Activated T-cell treated with anti-CD3 and anti-CD28 coated beads, Interleukin-2, amount 50 U/mL, for 72 hours (primary cell): ENCODE results near the gene IL18RAP. TPM values are rescaled to one million over a fixed set of nuclear protein-coding genes. Genes with fewer than 3 reads are reported as not detected.

Source experiments
- ATAC-seq, 2 donors: fragments of 150-1000 bp; cut with Tn5 transposase; replicated peaks in 1 of 2; 2 replicates each; pipeline ENCODE4 v1.10.0; 2021; ENCODE audit warnings: moderate library complexity in 2 of 2, mild to moderate bottlenecking in 1 of 2
- DNase-seq, 2 donors: peaks; one replicate each; pipeline ENCODE4 v3.0.0; 2021 to 2022; ENCODE audit warnings: mixed read lengths in 1 of 2
- H3K27ac Mint-ChIP-seq: one replicate; pipeline ENCODE4 v1.8.0; 2022; ENCODE audit warnings: mild to moderate bottlenecking, moderate library complexity, mixed read lengths
- H3K27me3 Mint-ChIP-seq: one replicate; pipeline ENCODE4 v1.8.0; 2022; ENCODE audit warnings: low read depth, mixed read lengths
- H3K36me3 Mint-ChIP-seq, 2 donors: one replicate each; pipeline ENCODE4 v1.8.0; 2022; ENCODE audit warnings: mixed read lengths in 2 of 2, mild to moderate bottlenecking in 1 of 2; ENCODE audit not compliant: insufficient read depth in 2 of 2
- H3K4me1 Mint-ChIP-seq: one replicate; pipeline ENCODE4 v1.8.0; 2022; ENCODE audit warnings: low read depth, mixed read lengths
- H3K4me3 Mint-ChIP-seq, 2 donors: one replicate each; pipeline ENCODE4 v1.8.0; 2022; ENCODE audit warnings: mild to moderate bottlenecking in 2 of 2, mixed read lengths in 2 of 2, moderate library complexity in 2 of 2
- H3K9me3 Mint-ChIP-seq, 2 donors: one replicate each; pipeline ENCODE4 v1.8.0; 2022; ENCODE audit warnings: mixed read lengths in 2 of 2
- total RNA-seq, 2 donors: library from RNA; stranded (reverse); gene quantifications; one replicate each; pipeline ENCODE4 v1.2.3, GENCODE V29; 2022

The IL18RAP gene
- total RNA-seq, 2 donors from 2014 or later: 7.6 to 9.5 TPM

DNA sequence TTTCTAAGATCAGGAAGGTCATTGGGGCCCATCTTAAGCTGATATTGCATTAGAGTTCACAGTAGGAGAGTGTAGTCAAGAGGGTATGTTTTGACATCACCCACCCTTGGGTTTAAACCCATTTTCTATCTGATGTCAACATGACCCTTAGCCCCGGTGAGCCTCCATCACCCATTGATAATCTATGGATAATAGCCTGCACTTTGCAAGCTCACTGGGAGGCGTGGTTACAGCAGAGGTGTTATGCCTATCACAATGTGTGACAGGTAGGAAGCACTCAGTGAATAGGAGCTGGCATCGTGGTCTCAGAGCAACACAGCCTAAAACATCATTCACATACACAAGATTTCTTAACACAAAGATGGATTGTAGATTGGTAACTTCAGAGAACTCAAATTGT is 21.3 kb downstream of the IL18RAP start:
- H3K9me3 Mint-ChIP-seq: no peaks in the 10 kb centered on the region
- H3K4me1 Mint-ChIP-seq: peaks cover 9% of the 10 kb centered on the region
- ATAC-seq: no peak
- no peak overlapping the region for H3K27ac Mint-ChIP-seq
- no peaks in the 10 kb centered on the region for H3K36me3 Mint-ChIP-seq
- no peak overlapping the region for H3K4me3 Mint-ChIP-seq
- no peak for DNase-seq
- no peaks in the 10 kb centered on the region for H3K27me3 Mint-ChIP-seq

DNA sequence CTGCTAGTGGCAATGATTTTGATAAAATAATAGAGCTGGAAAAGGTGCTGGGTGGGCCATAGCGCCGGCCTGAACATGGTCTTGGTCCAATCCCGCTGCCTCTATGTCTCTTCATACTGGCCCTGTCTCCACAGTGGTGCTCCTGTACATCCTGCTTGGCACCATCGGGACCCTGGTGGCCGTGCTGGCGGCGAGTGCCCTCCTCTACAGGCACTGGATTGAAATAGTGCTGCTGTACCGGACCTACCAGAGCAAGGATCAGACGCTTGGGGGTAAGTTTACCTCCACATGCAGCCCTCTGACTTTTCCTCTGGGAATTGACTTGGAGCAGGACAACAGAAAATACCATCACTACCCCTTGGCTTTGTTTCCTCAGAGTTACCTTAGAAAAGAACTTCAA is 24.0 kb downstream of the IL18RAP start:
- no peak for DNase-seq
- H3K36me3 Mint-ChIP-seq: no peaks in the 10 kb centered on the region
- H3K27ac Mint-ChIP-seq: no peak overlapping the region
- no peaks in the 10 kb centered on the region for H3K27me3 Mint-ChIP-seq
- no peaks in the 10 kb centered on the region for H3K9me3 Mint-ChIP-seq
- no peak for ATAC-seq
- H3K4me1 Mint-ChIP-seq: peaks cover 9% of the 10 kb centered on the region
- H3K4me3 Mint-ChIP-seq: no peak overlapping the region

DNA sequence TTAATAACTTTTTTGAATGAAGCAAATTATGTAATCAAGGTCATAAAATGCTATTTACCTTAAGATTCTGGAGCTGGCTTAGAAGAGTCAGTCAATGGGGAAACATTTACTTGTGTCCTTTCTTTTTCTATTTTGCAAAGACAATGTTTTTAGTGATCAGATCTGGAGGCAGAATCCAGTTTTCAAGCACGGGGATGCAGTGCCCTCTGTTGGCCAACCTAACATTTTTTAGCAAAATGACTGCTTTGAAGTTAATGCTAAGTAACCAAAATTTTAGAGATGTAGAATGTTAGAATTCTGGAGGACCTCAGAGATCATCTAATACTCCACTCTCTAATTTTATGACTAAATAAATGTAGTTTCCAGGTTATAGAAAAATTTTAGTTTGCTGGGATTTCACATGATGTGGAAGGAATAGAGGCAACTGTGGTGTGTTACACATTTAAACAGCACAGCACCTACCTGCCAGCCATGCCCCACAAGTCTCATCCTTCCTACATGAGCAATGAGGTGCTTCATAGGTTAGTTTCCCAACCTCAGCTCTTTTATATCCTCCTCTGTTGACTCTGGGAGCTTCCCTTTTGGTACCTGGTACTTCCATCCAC is 26.5 kb downstream of the IL18RAP start:
- DNase-seq (peak; percentile 65 to 76), ATAC-seq (peak; percentile 44 to 45)
- Mint-ChIP-seq H3K36me3 (peaks cover 0 to under 1% of the 10 kb centered on the region in 2 donors), H3K27ac (no peak overlapping the region), H3K27me3 (peaks cover 1% of the 10 kb centered on the region), H3K4me3 (no peak overlapping the region), H3K9me3 (no peaks in the 10 kb centered on the region), H3K4me1 (peaks cover 11% of the 10 kb centered on the region)

DNA sequence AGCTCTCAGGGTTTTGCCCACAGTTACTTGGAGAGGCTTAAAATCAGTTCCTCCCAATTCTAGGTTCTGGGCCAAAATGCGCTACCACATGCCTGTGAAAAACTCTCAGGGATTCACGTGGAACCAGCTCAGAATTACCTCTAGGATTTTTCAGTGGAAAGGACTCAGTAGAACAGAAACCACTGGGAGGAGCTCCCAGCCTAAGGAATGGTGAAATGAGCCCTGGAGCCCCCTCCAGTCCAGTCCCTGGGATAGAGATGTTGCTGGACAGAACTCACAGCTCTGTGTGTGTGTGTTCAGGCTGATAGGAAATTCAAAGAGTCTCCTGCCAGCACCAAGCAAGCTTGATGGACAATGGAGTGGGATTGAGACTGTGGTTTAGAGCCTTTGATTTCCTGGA is 29.0 kb downstream of the IL18RAP start:
- H3K27me3 Mint-ChIP-seq: peaks cover 14% of the 10 kb centered on the region
- DNase-seq (no peak), ATAC-seq (no peak)
- H3K4me3 Mint-ChIP-seq: no peak overlapping the region
- H3K4me1 Mint-ChIP-seq: peaks cover 19% of the 10 kb centered on the region
- H3K36me3 Mint-ChIP-seq: peaks cover 3 to 7% of the 10 kb centered on the region in 2 donors
- no peak overlapping the region for H3K27ac Mint-ChIP-seq
- H3K9me3 Mint-ChIP-seq: no peaks in the 10 kb centered on the region

DNA sequence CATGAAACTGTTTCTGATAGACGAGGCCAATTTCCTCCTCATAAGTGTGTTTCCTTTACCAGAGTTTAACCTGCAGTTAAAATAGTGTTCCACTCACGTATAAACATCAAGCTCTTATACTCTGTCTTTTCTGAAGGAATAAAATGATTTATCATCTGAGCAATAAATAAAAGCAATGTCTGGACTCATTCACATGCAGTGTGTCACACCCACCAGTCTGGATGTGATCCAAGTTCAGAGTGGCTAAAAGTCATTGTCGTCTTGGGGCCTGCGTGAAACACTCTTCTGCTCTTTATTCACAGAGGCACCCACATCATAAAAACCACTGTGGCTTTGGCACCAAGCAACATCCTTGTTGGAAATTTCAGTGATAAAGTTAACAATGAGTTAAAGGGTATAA is 30.5 kb downstream of the IL18RAP start:
- H3K9me3 Mint-ChIP-seq: no peaks in the 10 kb centered on the region
- peaks cover 14% of the 10 kb centered on the region for H3K27me3 Mint-ChIP-seq
- peaks cover 19% of the 10 kb centered on the region for H3K4me1 Mint-ChIP-seq
- no peak overlapping the region for H3K4me3 Mint-ChIP-seq
- no peak overlapping the region for H3K27ac Mint-ChIP-seq
- DNase-seq: peak in 1 of 2 donors; percentile 24
- peak; percentile 39 to 54 for ATAC-seq
- H3K36me3 Mint-ChIP-seq: peaks cover 3 to 7% of the 10 kb centered on the region in 2 donors

DNA sequence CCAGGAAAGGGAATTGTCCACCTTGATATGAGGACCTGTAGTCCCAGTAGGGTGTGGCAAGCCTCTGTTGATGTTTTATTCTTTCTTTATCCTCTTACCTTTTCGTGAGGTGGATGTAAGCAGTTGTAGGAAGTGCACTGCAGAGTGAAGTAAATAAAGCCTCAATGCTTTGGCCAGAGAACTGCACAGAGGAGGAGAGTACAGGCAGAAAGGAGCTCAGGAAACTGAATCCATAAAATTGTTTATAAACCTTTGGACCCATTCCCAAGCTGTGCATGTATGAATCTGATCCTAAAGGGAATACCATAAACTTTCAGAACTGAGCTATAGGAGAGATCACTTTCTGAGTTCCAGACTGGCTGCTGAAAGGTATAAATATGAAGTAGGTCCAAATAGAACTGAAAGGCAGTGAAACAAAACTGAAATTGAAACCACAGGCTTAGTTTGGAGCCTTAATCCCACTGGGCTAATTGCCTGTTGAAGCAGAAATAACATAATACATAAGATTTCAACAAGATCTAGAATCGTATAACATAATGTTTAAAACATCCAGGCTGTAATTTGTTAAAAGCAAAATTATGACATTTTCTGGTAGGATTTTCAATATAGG is 32.2 kb downstream of the IL18RAP start:
- no peaks in the 10 kb centered on the region for H3K9me3 Mint-ChIP-seq
- H3K27me3 Mint-ChIP-seq: peaks cover 14% of the 10 kb centered on the region
- peaks cover 19% of the 10 kb centered on the region for H3K4me1 Mint-ChIP-seq
- ATAC-seq: no peak
- DNase-seq: no peak
- no peak overlapping the region for H3K27ac Mint-ChIP-seq
- H3K36me3 Mint-ChIP-seq: peaks cover 3 to 7% of the 10 kb centered on the region in 2 donors
- H3K4me3 Mint-ChIP-seq: no peak overlapping the region

DNA sequence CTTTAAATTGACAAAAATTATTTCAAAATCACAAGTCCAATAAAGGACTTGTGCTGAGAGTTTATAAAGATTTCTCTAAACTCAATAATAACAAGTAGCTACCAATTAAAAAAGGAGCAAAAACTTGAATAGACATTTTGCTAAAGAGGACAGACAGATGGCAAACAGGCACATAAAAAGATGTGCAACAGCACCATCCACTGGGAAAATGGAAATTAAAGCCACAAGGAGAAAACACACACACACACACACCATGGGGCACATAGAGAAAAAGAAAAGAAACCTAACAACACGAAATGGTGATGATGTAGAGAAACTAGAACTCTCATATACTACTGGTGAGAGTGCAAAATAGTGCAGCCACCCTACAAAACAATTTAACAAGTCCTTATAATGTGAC is 37.5 kb downstream of the IL18RAP start:
- Mint-ChIP-seq H3K36me3 (peaks cover 3 to 5% of the 10 kb centered on the region in 2 donors), H3K27me3 (peaks cover 33% of the 10 kb centered on the region), H3K4me3 (no peak overlapping the region), H3K4me1 (no peaks in the 10 kb centered on the region), H3K9me3 (no peaks in the 10 kb centered on the region), H3K27ac (no peak overlapping the region)
- no peak for ATAC-seq
- no peak for DNase-seq

DNA sequence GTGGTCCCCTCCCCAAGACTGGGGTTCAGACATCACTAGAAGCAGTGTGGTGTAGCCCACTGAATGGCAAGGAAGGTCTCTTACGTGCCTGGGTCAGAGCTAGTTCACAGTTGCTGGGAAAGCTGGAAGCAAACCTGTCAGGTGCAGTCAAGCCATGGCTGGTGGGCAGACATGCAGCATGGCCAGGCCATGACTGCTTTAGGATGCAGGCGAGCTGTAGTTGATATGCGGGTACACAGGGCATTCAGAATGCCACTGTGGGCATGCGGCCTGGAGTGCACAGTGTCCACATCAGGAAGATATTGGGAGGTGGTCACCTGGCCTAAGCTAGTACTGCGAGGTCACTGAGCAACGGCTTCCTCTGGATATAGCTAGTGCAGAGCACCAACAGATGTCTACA is 38.2 kb downstream of the IL18RAP start:
- no peak overlapping the region for H3K4me3 Mint-ChIP-seq
- H3K36me3 Mint-ChIP-seq: no peaks in the 10 kb centered on the region
- no peaks in the 10 kb centered on the region for H3K9me3 Mint-ChIP-seq
- no peak for ATAC-seq
- no peak for DNase-seq
- H3K4me1 Mint-ChIP-seq: no peaks in the 10 kb centered on the region
- H3K27me3 Mint-ChIP-seq: peaks cover 27% of the 10 kb centered on the region
- no peak overlapping the region for H3K27ac Mint-ChIP-seq

DNA sequence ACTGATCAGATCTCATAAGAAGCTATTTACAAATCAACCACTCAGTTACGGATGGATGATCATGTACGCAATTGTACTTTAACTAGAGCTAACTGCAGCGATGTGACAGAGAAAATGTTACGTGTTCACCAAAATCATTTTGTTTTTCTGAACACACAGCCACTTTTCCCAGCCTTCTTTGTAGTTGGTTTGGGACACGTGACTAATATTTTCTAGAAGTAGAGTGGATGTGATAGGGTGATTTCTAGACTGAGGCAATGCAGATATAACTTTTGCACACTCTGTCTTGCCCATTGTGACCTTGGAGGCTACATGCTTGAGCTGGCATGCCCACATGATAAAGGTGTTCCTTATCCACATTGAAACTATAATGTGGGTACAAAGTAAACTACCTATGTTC is 40.2 kb downstream of the IL18RAP start:
- no peaks in the 10 kb centered on the region for H3K9me3 Mint-ChIP-seq
- H3K27me3 Mint-ChIP-seq: peaks cover 27% of the 10 kb centered on the region
- H3K4me1 Mint-ChIP-seq: no peaks in the 10 kb centered on the region
- no peak overlapping the region for H3K4me3 Mint-ChIP-seq
- no peak overlapping the region for H3K27ac Mint-ChIP-seq
- H3K36me3 Mint-ChIP-seq: no peaks in the 10 kb centered on the region
- DNase-seq (no peak), ATAC-seq (no peak)

DNA sequence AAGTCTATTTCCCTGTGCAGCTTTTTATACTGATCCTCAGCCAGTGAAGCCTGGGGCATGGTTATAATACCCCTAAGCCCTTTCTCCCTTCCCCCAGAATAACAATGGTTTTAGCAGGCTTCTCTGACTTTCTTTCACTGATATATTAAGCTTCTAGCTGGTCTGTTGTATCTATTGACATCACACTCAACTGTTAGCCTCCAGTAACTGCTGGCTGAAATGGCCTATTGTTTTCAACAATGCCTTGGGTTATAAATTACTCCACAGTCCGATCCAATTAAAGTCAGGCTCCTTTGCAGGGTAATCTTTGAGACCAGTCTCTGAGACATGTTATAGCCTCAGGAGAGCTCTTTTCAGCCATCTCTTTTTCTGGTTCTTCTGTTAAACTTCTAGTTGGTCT is 47.2 kb downstream of the IL18RAP start:
- no peak overlapping the region for H3K4me3 Mint-ChIP-seq
- H3K36me3 Mint-ChIP-seq: peaks cover 5 to 7% of the 10 kb centered on the region in 2 donors
- H3K27me3 Mint-ChIP-seq: peaks cover 34% of the 10 kb centered on the region
- ATAC-seq: no peak
- no peaks in the 10 kb centered on the region for H3K4me1 Mint-ChIP-seq
- no peak overlapping the region for H3K27ac Mint-ChIP-seq
- no peak for DNase-seq
- H3K9me3 Mint-ChIP-seq: peaks cover 1 to 5% of the 10 kb centered on the region in 2 donors

DNA sequence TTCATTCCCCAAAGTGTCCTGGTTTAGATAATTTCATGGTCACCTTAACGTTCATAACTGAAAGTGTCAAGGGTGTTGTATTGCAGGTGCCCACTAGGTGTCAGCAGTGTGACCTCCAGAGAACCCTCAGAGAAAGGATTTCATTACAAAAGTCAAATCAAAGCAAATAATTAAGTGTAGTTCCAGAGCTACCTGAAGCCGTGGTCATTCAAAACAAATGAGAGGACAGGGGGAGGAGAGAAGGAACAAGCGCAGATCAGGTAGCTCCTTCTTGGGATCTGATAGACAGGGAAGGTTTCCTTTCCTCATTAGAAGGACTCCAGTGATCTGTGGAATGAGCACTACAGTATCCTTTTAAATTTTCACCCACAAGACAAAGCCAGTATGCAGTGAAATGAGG is 50.1 kb downstream of the IL18RAP start, which contains the start of gene SLC9A4:
TSS of gene SLC9A4 (plus strand) at position 207 of the 400 bp plus-strand sequence. CDS start 534 bp downstream, outside the sequence.
- DNase-seq (peak; percentile 56 to 64), ATAC-seq (peak in 1 of 2 donors; percentile 44)
- no peak within 1 kb of the TSS for H3K27ac Mint-ChIP-seq
- peaks cover 58% of the 10 kb centered on the region for H3K27me3 Mint-ChIP-seq
- H3K36me3 Mint-ChIP-seq: peaks cover 5 to 7% of the 10 kb centered on the region in 2 donors
- no peak within 1 kb of the TSS for H3K4me3 Mint-ChIP-seq
- no peaks in the 10 kb centered on the region for H3K4me1 Mint-ChIP-seq
- H3K9me3 Mint-ChIP-seq: peaks cover 1 to 5% of the 10 kb centered on the region in 2 donors

DNA sequence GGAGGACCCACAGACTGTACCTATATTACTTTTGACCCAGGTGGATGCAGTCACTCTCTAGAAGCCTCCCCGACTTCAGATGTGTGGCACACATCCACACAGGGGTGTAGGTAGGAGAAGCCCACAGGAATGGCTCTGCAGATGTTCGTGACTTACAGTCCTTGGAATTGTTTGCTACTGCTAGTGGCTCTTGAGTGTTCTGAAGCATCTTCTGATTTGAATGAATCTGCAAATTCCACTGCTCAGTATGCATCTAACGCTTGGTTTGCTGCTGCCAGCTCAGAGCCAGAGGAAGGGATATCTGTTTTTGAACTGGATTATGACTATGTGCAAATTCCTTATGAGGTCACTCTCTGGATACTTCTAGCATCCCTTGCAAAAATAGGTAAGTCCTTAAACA is 50.7 kb downstream of the IL18RAP start:
- Mint-ChIP-seq H3K9me3 (peaks cover 1 to 5% of the 10 kb centered on the region in 2 donors), H3K4me3 (no peak overlapping the region), H3K36me3 (peaks cover 5 to 7% of the 10 kb centered on the region in 2 donors), H3K4me1 (no peaks in the 10 kb centered on the region), H3K27ac (no peak overlapping the region), H3K27me3 (peaks cover 61% of the 10 kb centered on the region)
- DNase-seq: no peak
- no peak for ATAC-seq

DNA sequence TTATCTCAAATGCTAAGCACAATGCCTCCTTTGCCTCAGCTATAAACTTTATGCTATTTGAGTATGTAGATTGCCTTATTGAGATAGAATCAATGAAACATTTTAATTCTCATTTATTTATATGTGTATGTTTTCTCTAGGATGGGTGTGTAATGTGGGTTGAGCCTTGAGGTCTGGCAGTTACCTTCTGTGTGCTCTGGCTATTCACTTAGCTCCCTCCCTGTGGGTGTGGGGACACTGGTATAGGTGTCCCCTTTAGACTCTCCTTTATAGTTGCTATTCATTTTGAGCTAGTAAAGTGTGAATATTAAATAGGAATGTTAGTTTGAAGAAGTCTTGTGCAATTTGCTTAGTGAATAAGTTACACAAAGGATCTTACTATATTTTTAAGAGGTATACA is 51.8 kb downstream of the IL18RAP start:
- Mint-ChIP-seq H3K4me3 (no peak overlapping the region), H3K36me3 (peaks cover 5 to 6% of the 10 kb centered on the region in 2 donors), H3K9me3 (peaks cover 1 to 3% of the 10 kb centered on the region in 2 donors), H3K27ac (no peak overlapping the region), H3K4me1 (peaks cover 10% of the 10 kb centered on the region), H3K27me3 (peaks cover 55% of the 10 kb centered on the region)
- ATAC-seq (no peak), DNase-seq (no peak)
